GM21526 (cell line): Measurements from ENCODE around the gene SPTB.

Source experiments
- ATAC-seq: cut with Tn5 transposase; IDR thresholded peaks from one replicate; pipeline ENCODE4 v1.9.1; 2021; ENCODE audit warnings: moderate library complexity; ENCODE audit not compliant: unreplicated experiment, low FRiP score

SPTB gene

DNA sequence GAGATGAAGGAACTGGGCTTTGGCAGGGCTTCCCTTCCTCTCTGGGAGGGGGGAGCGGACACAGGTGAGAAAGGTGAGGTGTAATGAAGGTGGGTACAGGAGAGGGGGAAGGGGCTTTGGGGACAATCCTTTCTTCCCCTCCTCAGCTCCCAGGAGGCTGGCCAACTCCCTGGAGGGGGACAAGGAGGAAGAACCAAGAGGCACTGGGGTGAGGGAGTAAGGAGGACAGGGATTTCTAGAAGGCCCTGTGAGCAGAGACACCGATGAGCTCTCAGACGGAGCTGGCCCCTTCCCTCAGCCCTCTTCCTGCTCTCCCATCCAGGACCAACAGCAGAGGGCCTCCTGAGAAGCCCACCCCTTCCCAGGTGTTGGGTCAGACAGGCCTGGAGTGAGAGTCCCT is 122.1 kb downstream of the SPTB start:
- ATAC-seq, result no peak

DNA sequence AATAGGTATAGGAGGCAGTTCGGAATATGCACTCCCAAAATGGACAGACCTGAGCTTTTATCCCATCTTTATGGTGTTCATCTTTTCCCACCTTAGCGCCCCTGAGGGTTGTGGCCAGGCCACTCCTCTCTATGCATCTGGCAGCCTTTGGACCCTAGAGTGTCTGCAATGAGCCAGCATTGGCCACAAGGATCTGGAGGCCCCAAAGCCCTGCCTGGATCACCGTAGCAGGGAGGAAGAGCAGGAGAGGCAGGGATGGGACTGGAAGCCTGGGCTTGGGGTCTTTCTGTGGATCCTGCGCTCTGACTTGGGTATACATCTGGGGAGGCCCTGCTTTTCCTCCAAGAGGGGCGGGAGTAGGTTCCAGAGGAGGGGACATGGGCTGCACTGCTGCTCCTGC is 123.0 kb downstream of the SPTB start:
- no peak for ATAC-seq

DNA sequence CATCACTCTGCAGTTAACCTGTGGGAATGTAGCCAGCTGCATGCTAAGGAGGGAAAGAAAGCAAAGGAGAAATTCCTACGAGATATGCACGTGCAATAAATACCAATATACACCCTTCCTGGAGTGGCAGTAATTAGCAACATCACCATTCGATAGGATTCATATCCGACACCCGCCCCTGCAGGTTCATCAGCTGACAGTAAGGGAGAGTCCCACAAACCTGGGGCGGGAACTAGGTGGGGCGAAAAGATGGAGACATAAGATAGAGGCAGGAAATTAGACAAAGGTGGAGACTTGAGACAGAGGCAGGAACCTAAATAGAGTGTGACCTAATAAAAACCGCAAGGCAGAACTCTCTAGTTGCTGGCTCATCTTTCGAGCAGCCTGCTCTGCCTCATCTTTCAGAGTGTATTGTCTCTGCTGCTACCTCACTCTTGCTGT is 123.9 kb downstream of the SPTB start:
- no peak for ATAC-seq

DNA sequence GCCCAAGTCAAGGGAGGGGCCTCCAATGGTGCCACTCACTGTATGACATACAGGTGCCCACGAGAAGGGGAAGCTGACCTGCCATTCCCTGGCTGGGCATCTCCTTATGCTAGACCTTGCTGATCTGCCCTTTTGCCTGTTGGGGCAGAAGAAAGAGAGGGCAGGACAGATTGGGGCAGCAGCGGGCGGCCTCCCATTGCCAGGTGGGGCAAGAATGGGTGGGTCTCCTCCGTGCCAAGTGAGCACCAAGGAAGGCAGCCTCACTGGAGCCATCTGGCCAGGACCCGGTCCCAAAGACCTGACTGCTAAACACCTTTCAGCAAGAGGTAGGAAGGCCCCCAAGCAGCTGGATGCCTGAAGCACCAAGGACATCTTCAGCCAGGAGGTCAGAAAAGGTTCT is 125.0 kb downstream of the SPTB start:
- no peak for ATAC-seq

DNA sequence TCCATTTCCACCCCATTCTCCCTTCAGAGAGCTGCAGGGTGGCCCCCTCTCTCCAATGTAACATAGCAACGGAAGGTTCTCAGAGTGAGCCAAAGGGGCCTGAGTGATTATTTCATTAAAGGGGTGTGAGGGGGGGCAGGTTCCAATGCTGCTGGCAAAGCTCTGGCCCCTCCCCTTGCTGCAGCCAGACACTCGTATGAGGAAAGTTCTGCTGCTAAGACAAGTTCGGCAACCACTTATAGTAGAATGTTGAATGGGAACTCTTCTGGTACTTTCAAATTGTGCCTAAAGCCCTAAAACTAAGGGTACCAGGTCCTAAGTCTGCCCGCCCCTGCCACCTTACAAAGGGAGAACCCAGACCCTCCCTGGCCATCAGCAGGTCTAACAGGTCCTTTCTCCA is 125.7 kb downstream of the SPTB start:
- ATAC-seq, result no peak

DNA sequence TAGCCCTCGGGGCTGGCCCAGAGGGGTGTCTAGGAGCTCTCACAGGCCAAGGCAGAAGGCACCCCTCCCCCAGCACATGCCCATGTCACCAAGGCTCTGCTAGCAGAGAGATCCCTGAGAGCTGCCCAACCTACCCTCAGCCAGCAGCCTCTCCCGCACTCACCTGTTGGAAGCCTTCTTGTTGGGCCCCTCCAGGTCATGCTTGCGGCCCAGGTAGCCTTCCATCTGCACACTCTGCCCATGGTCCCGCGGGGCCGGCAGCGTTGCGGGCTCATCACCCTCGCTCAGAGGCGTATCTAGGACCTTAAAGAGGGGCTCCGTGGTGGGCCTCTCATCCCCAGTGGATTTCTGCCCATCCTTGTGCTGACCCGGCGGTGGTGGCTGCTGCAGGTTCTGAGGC is 126.3 kb downstream of the SPTB start:
- no peak for ATAC-seq

DNA sequence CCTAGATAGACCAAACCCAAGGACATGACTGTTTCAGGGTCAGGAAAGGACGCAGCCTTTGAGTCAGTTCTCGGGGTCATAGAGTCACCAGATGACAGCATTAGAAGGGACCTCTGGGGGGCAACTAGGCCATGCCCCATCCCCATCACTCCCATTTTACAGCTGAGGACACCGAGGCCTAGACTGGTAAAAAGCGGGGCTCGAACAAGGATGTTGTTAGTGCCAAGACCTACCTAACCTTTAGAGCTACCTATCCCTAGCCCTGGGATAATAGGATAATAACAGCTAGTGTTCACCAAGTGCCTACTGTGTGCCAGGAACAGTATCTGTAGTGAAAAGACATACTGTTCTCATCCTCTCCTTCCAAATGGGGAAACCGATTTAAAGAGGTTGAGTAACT is 126.8 kb downstream of the SPTB start:
- no peak for ATAC-seq

DNA sequence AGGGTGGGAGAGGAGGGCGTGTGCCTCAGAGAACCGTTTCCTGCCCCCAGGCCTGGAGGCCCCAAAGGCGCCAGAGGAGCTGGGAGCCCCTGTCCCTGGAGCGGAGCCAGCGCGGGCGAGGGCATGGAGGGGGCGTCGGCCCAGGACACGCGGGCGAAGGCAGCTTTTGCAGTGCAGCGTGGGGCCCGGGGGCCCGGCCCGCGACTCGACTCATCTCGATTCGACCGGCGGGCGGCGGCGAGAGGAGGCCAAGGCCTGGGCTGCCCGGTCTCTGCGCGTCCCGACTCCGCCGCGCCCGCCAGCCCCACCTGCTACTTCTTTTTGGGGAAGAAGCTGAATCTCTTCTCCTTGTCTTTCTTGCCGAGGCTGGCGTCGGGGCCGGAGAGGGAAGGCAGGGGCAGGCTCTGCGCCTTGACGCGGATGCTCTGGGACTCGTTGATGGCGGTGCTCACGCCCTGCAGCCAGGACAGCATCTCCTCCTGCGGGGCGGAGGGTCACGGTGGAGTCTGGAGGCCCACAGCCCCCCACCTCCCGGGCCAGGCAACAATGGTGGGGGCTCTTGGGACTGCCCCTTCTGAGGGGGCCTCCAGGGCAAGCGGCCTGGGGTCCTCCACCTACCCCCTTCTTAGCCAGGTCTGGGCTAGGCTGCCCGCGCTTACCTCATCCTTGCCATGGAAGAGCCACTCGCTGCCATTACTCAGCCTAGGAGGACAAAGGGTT is 130.6 kb downstream of the SPTB start:
- no peak for ATAC-seq

DNA sequence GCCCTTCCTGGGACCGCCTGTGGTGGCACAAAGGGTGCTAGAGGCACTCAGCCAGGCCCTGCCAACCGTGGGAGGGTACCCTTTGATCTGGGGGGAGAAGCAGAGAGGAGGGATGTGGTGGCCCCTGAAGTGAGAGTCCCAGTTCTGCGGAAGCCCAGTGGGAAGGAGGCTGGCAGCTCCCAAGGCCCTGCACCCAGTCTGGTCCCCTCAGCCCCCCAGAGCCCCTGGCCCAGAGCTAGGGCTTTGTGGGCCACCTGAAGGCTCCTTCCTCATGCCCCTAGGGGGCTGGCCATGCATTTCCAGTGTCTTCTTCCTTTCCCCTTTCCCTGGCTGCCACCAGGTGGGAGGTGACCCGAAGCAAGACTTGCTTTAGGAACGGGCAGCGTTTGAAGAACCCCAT is 131.2 kb downstream of the SPTB start:
- ATAC-seq, result no peak

DNA sequence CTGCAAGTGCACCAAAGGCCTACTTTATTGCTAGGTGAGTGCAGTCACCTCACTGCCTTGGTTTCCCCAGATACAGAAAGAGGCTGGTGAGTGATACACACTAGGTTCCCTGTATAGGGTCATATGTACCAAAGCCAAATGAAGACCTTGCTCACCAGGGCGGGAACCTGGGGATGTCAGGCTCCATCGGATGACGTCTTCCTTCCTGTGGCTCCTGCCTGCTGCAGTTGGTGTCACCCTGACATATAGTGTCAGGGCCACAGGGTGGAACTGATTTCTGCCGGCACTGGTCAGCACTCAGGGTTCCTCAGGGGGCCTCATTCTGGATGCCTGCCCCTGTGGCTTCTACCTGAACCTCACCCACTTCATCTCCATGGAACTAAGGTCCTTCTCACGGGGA is 132.4 kb downstream of the SPTB start:
- ATAC-seq, result no peak

DNA sequence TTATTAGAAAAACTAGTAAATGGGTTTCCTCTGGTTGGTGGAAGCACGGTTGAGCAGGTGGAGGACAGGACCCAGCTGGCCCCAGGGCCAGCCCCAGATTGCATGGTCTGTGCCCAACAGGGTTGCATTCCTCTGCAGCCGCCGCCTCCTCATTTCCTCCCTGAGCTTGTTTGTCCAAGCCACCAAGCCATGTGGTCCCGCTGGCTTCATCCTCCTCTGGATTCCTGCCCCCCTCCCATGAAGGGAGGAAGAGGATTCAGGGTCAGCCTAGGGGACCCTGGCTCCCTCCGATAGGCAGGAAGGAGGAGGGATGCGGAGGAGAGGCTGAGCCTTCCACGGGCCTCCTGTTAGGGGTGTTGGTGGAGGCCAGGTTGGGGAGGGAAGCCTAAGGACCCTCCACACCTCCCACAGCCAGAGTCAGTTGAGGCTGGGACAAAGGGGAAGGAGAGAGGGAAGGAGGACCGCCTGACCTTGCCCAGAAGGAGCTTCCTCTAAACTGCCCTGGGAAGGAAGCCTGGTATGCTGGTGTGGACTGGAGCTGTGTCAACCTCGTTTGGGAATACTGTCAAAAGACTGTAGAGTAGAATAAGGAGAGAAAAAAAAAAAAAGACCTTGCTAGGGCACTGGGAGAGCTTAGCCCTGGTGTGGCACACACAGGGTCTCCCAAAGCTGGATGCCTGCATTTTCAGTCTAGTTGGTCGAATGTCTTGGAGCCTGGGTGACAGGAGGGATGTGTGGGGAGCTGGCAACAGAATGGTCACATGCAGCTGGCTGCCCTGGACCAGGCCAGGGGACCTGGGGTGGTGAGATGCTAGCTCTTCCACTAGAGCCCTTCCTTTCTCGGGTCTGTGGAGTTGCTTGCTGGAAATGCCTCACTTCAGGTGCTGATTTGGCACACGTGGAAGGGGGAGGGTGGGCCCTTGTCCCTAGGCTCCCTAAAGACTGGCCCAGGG is 133.1 kb downstream of the SPTB start:
- no peak for ATAC-seq

DNA sequence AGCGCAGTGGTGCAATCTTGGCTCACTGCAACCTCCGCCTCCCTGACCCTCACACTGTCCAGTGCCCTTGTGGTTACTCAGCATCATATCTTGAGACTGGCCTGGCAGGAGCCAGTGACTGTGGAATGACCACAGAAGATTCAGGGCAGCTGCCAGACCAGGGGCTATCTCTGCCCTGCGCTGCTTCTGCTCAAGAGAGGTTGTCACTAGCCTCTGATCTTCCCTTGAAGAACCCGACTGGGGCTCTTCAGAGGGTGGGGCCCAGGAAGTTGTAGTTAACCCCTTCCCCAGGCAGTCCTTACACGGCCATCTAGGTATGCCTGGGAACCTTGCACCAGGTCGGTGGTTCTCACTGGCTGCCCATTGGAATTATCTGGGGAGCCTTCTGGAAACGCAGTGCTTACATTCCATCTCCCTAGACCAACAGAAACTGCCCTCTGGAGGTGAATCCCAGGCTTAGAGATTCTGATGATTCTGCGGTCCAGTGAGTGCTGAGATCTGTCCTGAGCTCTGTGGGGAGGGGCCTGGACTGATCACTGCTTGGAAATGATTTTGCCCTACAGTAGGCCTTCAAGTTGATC is 134.1 kb downstream of the SPTB start:
- no peak for ATAC-seq

DNA sequence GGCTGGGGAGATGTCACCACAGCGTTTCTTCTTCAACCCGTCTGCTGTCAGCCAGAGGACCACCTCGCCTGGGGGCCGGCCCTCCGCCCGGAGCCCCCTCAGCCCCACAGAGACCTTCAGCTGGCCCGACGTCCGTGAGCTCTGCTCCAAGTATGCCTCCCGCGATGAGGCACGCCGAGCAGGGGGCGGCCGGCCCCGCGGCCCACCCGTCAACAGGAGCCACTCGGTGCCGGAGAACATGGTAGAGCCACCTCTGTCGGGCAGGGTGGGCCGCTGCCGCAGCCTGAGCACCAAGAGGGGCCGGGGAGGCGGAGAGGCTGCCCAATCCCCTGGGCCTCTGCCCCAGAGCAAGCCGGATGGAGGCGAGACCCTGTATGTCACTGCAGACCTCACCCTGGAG is 136.6 kb downstream of the SPTB start:
- no peak for ATAC-seq

DNA sequence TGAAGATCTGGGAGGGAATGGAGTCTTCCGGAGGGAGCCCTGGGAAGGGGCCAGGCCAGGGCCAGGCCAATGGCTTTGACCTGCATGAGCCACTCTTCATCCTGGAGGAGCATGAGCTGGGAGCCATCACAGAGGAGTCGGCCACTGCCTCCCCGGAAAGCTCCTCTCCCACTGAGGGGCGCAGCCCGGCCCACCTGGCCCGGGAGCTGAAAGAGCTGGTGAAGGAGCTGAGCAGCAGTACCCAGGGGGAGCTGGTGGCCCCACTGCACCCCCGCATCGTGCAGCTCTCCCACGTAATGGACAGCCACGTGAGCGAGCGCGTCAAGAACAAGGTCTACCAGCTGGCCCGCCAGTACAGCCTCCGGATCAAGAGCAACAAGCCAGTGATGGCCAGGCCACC is 137.7 kb downstream of the SPTB start:
- no peak for ATAC-seq

DNA sequence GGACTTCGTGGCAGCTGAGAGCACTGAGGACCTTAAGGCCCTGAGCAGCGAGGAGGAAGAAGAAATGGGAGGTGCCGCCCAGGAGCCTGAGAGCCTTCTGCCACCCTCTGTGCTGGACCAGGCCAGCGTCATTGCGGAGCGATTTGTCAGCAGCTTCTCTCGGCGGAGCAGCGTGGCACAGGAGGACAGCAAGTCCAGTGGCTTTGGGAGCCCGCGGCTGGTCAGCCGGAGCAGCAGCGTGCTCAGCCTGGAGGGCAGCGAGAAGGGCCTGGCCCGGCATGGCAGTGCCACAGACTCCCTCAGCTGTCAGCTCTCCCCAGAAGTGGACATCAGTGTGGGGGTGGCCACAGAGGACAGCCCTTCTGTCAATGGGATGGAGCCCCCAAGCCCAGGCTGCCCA is 138.5 kb downstream of the SPTB start:
- no peak for ATAC-seq

DNA sequence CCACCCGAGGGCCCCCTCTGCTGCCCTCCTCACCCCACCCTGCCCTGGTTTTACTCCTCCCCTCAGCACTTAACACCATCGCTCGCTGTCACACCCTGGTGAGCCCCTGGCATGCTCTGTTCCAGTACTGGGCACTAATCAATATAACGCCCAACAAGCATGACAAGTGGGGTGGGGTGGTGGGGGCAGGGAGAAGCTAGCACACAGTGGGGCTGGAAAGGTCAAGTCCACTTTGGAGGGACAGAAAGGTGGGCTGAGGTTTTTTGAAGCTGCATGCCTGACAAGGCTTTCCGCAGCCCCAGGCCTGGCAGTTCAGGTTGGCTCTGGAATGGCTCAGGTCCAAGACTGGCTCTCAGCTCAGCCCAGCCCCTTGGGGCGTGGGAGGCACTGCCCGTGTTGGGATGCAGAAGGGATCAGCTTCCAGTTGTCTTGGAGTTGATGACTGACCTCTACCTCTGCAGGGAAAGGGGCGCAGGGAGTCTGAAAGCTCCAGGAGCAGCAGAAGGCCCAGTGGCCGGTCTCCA is 141.4 kb downstream of the SPTB start:
- ATAC-seq, result no peak

DNA sequence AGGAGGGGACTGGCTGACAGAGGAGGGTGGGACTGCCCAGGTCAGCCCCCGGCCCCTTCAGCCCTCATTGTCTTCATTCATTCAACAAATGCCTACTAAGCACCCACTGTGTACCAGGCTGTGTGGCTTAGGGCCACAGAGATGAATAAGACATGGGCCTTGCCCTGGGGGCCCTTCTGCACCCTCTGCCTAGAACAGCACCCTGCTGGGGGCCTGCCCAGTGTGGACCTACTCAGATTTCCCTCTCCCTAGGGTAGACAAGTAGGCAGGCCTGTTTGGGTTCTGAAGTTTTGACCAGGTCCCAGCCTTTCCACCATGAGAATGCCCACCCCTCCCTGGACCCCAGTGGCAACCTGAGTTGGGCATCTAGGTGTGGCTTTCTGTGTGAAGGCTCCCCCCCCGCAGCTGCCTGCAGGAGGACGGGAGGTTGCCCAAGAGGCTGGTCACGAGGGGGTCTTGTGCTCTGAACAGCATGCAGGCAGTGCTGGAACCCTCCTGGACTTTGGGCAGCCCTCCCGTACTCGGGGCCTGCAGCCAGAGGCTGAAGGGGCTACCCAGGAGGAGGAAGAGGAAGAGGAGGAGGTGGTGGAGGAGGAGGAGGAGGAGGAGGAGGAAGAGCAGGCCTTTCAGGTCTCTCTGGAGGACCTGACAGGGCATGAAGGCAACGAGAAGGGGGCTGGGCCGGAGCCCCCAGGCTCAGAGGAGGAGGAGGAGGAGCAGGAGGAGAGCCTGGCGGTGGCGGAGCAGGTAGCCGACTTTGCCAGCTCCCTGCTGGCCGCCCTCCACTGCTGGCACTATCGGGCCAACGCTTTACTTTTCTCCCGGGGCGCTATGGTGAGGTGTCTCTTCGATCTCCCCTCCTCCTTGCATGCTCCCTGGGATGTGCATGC is 142.1 kb downstream of the SPTB start:
- no peak for ATAC-seq

DNA sequence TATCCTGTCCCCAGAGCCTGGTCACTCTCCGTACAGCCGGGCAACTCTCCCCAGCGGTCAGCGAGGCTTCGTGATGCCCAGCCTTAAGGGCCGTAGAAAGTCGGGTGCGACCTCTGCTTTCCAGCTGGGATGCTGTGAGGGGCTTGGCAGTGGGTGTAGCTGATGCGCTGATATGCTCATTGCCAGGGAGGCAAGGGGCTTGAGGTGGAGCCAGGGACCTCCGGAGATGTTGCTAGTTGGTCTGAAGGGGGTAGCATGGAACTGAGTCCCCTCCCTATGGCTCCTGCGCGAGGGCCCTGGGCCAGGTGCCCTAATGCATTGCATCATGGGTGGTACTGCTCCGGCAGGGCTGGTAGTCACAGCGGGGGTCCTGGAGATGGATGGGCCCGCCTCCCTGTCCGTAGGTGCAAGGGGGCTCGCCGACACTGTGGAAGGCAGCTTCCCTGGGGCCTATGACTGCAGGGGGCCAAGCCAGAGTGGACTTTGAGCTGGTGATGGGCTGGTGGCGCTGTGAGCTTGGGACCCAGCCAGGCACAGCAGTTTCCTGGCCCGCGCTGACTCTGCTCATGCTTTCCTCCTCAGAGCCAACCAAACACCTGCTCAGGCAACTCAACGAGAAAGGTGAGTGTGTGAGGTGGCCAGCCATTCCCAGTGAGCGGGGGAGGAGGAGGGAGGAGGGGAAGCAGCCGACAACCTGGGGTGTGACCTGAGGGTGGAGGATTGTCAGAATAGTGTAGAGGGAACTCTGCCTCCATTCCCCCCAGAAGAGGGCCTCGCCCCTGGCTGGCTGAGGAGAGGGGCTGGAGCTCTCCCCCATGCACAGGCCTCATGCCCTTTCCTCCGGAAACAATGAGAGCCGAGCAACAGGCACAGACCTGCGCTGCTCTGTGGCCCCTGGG is 143.2 kb downstream of the SPTB start:
- no peak for ATAC-seq

DNA sequence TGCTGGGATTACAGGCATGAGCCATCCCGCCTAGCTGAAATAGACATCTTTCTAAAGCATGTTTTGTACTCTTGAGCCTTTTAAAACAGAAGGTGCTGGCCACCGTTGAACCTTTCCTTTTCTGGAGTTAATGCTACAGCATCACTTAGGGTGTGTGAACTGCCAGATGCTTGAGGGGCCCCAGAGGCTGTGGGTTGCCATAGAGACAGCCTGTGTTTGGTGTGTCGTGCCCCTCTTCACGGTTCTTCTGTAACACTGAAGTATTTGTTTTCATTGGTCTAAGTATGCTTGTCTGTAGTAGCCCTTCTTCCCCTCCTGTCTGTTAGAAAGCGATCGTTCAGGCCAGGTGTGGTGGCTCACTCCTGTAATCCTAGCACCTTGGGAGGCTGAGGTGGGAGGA is 144.7 kb downstream of the SPTB start:
- ATAC-seq, result no peak
